IPS-18a (cell line): ENCODE measurements around the gene FUNDC2.

Experiments used
- H3K27ac ChIP-seq: one replicate; pipeline ENCODE4 v1.5.1; 2013; ENCODE audit warnings: low read length
- H3K27me3 ChIP-seq: one replicate; pipeline ENCODE4 v1.6.1; 2013; ENCODE audit warnings: mild to moderate bottlenecking, low read length; ENCODE audit not compliant: control insufficient read depth, insufficient read depth
- H3K36me3 ChIP-seq: one replicate; pipeline ENCODE4 v1.6.1; 2013; ENCODE audit warnings: low read depth, low read length; ENCODE audit not compliant: control insufficient read depth
- H3K4me1 ChIP-seq: one replicate; pipeline ENCODE4 v1.6.1; 2013; ENCODE audit warnings: low read depth, low read length; ENCODE audit not compliant: control insufficient read depth
- H3K4me3 ChIP-seq: one replicate; pipeline ENCODE4 v1.5.1; 2013; ENCODE audit warnings: low read length
- H3K9ac ChIP-seq: one replicate; pipeline ENCODE4 v1.6.1; 2013; ENCODE audit warnings: mild to moderate bottlenecking, low read length, moderate library complexity
- H3K9me3 ChIP-seq: one replicate; pipeline ENCODE4 v1.6.1; 2013; ENCODE audit warnings: low read depth, low read length; ENCODE audit not compliant: control insufficient read depth

Gene FUNDC2, protein sequence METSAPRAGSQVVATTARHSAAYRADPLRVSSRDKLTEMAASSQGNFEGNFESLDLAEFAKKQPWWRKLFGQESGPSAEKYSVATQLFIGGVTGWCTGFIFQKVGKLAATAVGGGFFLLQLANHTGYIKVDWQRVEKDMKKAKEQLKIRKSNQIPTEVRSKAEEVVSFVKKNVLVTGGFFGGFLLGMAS

GRCh38 chrX:155026727-155027508, at the start of gene FUNDC2:
Gene FUNDC2, plus strand, starts transcription at chrX:155026844. Its CDS starts 95 bp downstream, at chrX:155026939.
- Histone ChIP-seq H3K36me3 (no peaks in the 10 kb centered on the region), H3K27me3 (no peaks in the 10 kb centered on the region), H3K9me3 (peaks cover 7% of the 10 kb centered on the region), H3K9ac (peak within 1 kb of the TSS; percentile 94), H3K27ac (peak within 1 kb of the TSS; percentile 75), H3K4me3 (peak within 1 kb of the TSS; percentile 90), H3K4me1 (no peaks in the 10 kb centered on the region)

DNA sequence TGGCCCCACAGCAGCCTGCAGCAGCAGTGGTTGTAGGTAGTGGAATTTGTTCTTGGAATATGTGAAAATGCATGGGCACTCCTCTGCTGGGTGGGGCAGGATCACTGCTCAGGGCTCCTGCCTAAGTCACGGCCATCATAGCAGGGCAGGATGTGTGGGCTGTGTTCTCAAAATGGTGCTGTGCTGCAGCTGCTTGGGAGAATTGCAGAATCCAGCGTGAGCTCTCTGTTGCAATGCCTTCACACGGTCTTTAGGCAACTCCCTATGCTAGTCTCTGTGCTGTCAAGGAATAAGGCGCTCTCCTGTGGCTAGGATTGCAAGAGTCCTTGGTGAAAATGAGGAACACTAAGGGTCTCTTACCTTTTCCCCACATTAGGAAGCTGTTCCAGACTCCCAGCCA, 47.0 kb upstream of the FUNDC2 start:
- no peak overlapping the region for H3K27ac ChIP-seq
- no peaks in the 10 kb centered on the region for H3K27me3 ChIP-seq
- peaks cover 20% of the 10 kb centered on the region for H3K9me3 ChIP-seq
- no peaks in the 10 kb centered on the region for H3K4me1 ChIP-seq
- no peak overlapping the region for H3K4me3 ChIP-seq
- H3K36me3 ChIP-seq: no peaks in the 10 kb centered on the region
- H3K9ac ChIP-seq: no peak overlapping the region

- H3K27me3 ChIP-seq: no peaks in the 10 kb centered on the region
- H3K4me1 ChIP-seq: no peaks in the 10 kb centered on the region
- H3K4me3 ChIP-seq: no peak overlapping the region
- H3K36me3 ChIP-seq: no peaks in the 10 kb centered on the region
- H3K9me3 ChIP-seq: peaks cover 14% of the 10 kb centered on the region
- H3K27ac ChIP-seq: no peak overlapping the region
- H3K9ac ChIP-seq: no peak overlapping the region
Observed at GRCh38 chrX:154980330-154981115, 46.1 kb upstream of the FUNDC2 start.

DNA sequence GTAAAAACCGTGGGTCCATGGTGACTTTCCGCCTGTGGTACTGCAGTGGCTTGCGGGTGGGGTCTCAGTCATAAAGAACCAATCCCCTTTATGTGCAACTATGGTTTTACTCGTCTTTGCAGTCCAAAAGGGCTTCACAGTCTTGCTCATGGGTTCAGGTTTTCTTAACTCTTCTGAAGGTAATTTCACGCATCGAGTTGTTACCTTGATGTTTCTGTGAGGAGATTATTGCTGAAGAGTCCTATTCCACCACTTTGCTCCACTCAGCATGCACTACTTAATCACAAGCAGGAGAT, 45.6 kb upstream of the FUNDC2 start:
- Histone ChIP-seq H3K4me3 (no peak overlapping the region), H3K9me3 (peaks cover 14% of the 10 kb centered on the region), H3K4me1 (no peaks in the 10 kb centered on the region), H3K36me3 (no peaks in the 10 kb centered on the region), H3K9ac (no peak overlapping the region), H3K27me3 (no peaks in the 10 kb centered on the region), H3K27ac (no peak overlapping the region)

DNA sequence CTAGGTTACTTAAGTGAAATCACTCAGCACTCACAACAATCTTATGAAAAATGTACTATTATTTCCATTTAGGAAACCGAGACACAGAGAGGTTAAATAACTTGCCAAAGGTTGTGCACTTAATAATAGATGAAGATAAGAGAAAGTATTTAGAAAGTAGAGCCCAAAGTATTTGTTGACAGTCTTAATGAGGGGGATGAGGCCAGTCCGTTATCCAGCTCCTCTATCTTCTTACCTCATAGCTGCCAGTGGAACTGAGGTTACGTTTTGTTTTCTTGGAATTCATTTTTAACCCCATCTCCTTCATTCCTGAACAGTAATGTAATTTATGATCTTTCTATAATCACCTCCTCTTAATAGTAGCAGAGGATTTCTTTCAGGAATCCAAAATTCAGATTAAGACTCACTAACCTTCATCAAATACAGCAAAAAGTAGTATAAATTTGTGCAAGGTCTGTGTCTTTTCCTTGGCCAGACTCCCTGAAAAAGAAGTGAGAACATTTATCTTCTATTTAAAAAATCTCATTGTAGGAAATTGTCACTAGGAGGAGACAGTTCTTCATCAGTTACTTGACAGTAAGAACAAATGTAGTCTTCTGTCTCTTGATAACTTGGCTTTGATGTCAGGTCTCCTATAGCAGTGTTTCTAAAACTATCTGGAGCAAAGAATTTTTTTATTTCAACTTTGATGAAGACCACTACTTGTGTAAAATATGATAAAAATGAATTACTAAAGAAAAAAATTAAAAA, 39.6 kb upstream of the FUNDC2 start:
- Histone ChIP-seq H3K4me1 (no peaks in the 10 kb centered on the region), H3K27me3 (no peaks in the 10 kb centered on the region), H3K36me3 (no peaks in the 10 kb centered on the region), H3K27ac (no peak overlapping the region), H3K4me3 (no peak overlapping the region), H3K9me3 (no peaks in the 10 kb centered on the region), H3K9ac (no peak overlapping the region)

DNA sequence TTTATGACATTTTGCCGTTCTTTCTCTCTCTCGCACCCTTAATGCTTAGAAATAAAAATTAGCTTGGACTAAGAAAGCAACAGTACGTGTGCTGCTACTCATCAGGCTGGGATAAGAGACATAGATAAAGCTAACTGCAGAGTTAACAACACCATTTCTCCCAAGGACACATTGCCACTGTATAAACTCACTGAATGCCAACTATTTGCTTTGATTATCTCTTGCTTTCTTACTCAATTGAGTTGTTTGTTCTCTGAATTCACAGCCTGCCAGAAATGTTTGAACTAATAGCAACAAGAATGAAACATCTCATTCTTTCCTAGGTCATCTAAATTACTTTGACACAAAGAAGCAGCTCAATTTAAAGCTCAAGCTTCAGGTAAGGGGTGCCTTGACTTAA, 38.7 kb upstream of the FUNDC2 start:
- H3K27ac ChIP-seq: no peak overlapping the region
- H3K27me3 ChIP-seq: no peaks in the 10 kb centered on the region
- no peak overlapping the region for H3K4me3 ChIP-seq
- H3K4me1 ChIP-seq: no peaks in the 10 kb centered on the region
- H3K9ac ChIP-seq: no peak overlapping the region
- H3K36me3 ChIP-seq: no peaks in the 10 kb centered on the region
- no peaks in the 10 kb centered on the region for H3K9me3 ChIP-seq

DNA sequence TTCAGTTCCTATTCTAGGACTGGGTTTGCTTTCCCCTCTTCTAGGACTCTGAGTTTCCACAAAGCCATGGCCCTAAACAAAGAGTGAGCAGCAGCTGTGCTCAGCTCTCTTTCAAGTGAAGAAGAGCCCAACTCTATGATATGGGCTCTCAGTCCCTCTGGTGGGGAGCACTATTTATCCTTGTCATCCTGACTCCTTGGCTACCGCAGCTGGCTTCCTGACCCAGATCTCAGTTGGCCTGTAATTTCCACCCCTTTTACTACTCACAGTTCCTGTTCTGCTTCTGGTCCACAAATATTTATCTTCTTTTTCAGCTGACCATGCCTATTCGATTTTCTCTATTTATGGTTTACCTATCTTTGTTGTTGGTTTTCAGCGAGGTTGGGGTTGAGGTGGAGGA, 37.9 kb upstream of the FUNDC2 start:
- Histone ChIP-seq H3K4me1 (no peaks in the 10 kb centered on the region), H3K9me3 (no peaks in the 10 kb centered on the region), H3K4me3 (no peak overlapping the region), H3K27me3 (no peaks in the 10 kb centered on the region), H3K9ac (no peak overlapping the region), H3K36me3 (no peaks in the 10 kb centered on the region), H3K27ac (no peak overlapping the region)

DNA sequence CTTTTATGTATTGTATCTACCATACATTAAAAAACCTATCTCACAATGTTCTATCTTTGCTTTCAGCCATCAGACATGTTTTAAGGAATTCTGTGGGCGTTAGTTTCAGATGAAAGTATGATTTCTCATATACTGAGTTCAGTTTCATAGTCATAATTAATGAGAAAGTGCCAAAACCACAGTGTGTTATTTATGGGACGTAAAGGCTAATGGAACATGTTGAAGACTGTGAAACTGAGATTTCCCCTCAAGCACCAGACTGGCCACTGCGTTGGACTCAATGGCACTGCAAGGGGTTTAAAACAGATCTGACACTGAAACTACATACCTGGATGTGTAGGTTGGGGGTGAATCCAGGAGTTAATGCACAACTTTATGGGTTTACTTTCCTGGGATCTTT, 36.1 kb upstream of the FUNDC2 start:
- Histone ChIP-seq H3K9me3 (no peaks in the 10 kb centered on the region), H3K4me3 (no peak overlapping the region), H3K27ac (no peak overlapping the region), H3K9ac (no peak overlapping the region), H3K27me3 (no peaks in the 10 kb centered on the region), H3K4me1 (no peaks in the 10 kb centered on the region), H3K36me3 (no peaks in the 10 kb centered on the region)

DNA sequence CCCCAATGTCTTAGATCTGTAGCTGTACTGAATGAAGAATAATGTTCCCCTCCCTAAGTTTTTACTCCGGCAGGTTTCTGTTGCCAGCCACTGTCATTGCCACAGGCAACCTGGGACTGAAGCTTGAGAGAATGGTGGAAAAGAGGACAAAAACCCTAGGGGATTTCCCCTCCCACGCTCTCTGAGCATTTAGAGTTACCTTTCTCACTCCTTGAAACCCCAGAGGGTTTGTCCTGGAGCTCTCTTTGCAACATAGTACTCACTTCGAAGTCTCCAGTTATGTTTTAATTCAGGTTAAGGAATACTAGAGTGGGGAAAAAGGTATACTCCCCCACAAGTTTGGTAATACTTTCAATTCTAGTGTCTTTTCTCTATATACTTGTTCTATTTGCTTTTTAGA, 35.6 kb upstream of the FUNDC2 start:
- peaks cover 4% of the 10 kb centered on the region for H3K9me3 ChIP-seq
- H3K36me3 ChIP-seq: no peaks in the 10 kb centered on the region
- no peak overlapping the region for H3K9ac ChIP-seq
- no peak overlapping the region for H3K4me3 ChIP-seq
- H3K27ac ChIP-seq: no peak overlapping the region
- no peaks in the 10 kb centered on the region for H3K27me3 ChIP-seq
- no peaks in the 10 kb centered on the region for H3K4me1 ChIP-seq

GRCh38 chrX:154991476-154991875, 35.2 kb upstream of the FUNDC2 start:
- Histone ChIP-seq H3K4me3 (no peak overlapping the region), H3K27ac (no peak overlapping the region), H3K9ac (no peak overlapping the region), H3K9me3 (peaks cover 8% of the 10 kb centered on the region), H3K27me3 (no peaks in the 10 kb centered on the region), H3K36me3 (no peaks in the 10 kb centered on the region), H3K4me1 (no peaks in the 10 kb centered on the region)

DNA sequence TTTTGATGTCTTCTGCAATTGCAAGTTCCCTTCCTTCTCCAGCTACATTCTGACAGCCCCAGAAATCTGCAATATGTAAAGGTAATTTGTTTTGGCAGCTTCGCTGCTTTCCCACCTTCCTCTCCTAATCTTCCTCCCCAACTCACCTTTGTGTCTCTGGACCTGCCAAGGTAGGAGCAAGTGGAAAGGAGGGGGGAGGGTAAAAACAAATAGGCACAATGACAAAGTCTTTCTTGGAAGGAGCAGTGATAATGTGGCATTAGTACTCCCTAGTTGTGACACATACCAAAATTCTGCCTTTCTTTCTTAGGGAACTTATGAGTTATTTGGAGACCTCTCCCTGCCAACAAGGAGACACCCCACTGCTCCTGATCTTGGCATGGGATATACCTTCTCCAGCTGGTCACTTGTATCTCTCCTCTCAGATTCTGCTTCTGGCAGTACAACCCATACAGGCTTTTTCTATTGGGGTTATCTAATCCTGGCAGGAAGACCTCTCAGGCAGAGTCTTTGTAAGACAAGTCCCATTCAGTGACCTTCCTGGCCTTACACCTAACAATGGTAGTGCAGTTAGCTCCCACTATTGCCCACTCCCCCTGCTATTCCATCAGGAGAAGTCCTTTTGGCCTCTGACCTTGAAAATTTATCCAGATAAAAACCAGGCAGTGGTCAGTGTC, 28.3 kb upstream of the FUNDC2 start:
- Histone ChIP-seq H3K27me3 (no peaks in the 10 kb centered on the region), H3K9ac (no peak overlapping the region), H3K36me3 (no peaks in the 10 kb centered on the region), H3K4me3 (no peak overlapping the region), H3K27ac (no peak overlapping the region), H3K9me3 (peaks cover 17% of the 10 kb centered on the region), H3K4me1 (no peaks in the 10 kb centered on the region)
